ENCODE data around the gene LRRC14B.
"Not testable (repeated sequence)": the region's sequence is repeated elsewhere in the genome, so short reads cannot be mapped to it uniquely, and the experiment has no call there.

Gene LRRC14B

GRCh38 chr5:213803-214395 is 22.6 kb downstream of the LRRC14B start:
- no peak overlapping the region for H3K27ac ChIP-seq

GRCh38 chr5:215256-215655 is 24.0 kb downstream of the LRRC14B start:
- H3K27ac ChIP-seq, result not testable (repeated sequence)

More at GRCh38 chr5:213803-214395, 22.6 kb downstream of the LRRC14B start:
- no peak for TF ChIP-seq ZFX (IDR thresholded peaks at IDR 0.05)

- H3K27ac ChIP-seq, result not testable (repeated sequence)
Observed at GRCh38 chr5:216076-216475, 24.8 kb downstream of the LRRC14B start.

- TF ChIP-seq CTCF (conservative IDR thresholded peaks at IDR 0.05) (peak; percentile 73), ZFX (IDR thresholded peaks at IDR 0.05) (peak; percentile 55)
- peak within 1 kb of the TSS; percentile 91 for H3K27ac ChIP-seq
Observed at GRCh38 chr5:217494-218456, 26.5 kb downstream of the LRRC14B start, which contains the start of the genes CCDC127 and SDHA. CCDC127 (minus strand) TSS chr5:218153; CDS start chr5:216849, 1,304 bp downstream. SDHA (plus strand) TSS chr5:218320; CDS start chr5:218356, 36 bp downstream.

- H3K27ac ChIP-seq, result peak overlapping the region; percentile 91
- no peak for TF ChIP-seq CTCF (conservative IDR thresholded peaks at IDR 0.05)
- TF ChIP-seq ZFX (IDR thresholded peaks at IDR 0.05), result peak; percentile 40; the same call in 1 of the 2 replicates
Observed at GRCh38 chr5:218457-219291, 27.4 kb downstream of the LRRC14B start.

GRCh38 chr5:219460-219863 is 28.2 kb downstream of the LRRC14B start:
- no peak overlapping the region for H3K27ac ChIP-seq
- TF ChIP-seq CTCF (conservative IDR thresholded peaks at IDR 0.05) (no peak), ZFX (IDR thresholded peaks at IDR 0.05) (no peak)

GRCh38 chr5:219991-220390 is 28.7 kb downstream of the LRRC14B start:
- no peak overlapping the region for H3K27ac ChIP-seq
- TF ChIP-seq CTCF (conservative IDR thresholded peaks at IDR 0.05) (no peak), ZFX (IDR thresholded peaks at IDR 0.05) (no peak)

- not testable (repeated sequence) for H3K27ac ChIP-seq
Observed at GRCh38 chr5:222951-223715, 31.8 kb downstream of the LRRC14B start.

All from C4-2B (cell line).